NCI-H1048 (cell line): ENCODE results near the gene HRAS.
"Not testable (repeated sequence)": the region's sequence is repeated elsewhere in the genome, so short reads cannot be mapped to it uniquely, and the experiment has no call there.

ENCODE experiments used
- DNase-seq: peaks from one replicate; lab custom pipeline; 2025; lab: John Stamatoyannopoulos, UW

HRAS gene

DNA sequence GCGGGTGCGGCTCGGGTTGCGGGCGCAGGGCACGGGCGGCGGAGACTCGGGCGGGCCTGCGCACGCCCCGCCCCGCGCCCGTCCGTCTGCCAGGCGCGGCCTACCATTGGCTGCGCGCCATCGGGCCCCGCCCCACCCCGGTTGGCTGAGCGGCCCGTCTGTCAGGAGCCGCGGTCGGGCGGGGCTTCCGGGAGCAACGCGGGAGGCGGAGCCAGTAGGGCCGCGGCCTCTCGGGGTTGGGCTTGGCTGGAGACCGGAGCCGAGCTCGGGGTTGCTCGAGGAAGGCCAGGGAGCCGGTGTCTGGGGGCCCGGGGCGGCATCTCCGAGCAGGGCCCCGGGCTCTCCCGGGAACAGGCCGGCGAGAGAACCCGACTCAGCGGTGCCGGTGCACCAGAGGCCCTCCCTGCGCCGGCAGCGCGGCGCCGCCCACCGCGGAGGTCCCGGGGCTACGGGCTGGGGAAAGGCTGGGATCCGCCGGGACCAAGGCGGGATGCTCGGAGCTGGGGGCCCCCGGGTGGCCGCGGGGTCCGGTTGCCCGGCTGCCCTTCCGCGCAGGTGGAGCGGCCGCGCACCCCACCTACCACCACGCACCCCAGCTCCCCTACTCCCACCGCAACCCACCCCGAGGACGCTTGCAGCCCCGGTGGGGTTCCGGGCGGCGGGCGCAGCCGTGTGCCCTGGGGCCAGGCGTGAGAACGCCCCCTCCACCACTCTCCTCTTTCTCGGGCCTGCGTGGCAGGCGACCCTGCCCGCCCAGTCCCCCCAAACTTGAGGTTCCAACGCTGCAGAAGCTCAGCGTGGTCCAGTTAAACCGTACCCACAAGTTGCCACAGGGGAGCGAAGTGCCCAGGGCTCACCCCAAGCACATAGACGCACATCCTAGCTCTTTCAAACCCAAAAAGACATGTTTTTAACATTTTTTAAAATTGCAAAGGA lies at the start of gene HRAS:
HRAS (minus strand) TSS at position 58 of the 936 bp plus-strand sequence.
- DNase-seq, result peak; percentile 91

DNA sequence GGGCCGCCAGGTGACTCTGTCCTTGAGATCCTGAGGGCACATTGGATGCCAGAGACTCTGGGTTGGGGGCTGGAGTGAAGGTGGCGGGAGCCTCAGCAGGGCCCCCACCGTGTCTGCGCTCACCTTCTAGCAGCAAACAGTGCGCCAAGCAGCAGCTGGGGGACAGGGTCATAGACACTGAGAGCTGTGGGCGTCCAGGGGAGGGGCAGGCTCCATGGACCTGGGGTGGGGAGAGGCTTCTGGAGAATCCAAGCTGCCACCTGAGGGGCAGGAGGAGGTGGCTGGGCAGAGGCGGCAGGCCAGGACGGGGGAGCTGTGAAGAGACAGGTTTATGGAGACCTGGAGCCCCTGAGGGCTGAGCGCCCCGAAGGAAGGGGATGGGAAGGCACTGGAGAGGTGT lies 48.9 kb upstream of the HRAS start:
- DNase-seq, result no peak

DNA sequence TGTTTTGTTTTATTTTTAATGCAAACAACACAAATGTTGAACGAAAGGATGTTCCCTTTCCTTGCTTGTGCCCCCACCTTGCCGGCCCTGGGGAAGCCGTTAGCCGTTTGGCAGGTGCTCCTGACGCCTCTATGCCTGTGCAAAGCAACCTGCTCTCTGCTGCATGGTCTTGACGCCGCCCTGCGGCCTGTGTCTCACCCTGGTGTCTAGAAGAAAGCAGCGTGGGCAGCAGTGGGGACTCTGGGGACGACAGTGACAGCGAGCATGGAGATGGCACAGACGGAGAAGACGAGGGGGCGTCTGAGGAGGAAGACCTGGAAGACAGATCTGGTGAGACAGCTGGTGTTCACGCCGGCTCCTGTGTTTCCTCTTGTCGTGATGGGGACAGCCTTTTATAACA lies 46.4 kb upstream of the HRAS start:
- DNase-seq, result no peak

GRCh38 chr11:581342-581741 lies 46.0 kb upstream of the HRAS start:
- no peak for DNase-seq

GRCh38 chr11:579830-580601 lies 44.6 kb upstream of the HRAS start:
- no peak for DNase-seq

- no peak for DNase-seq
Observed at GRCh38 chr11:578276-579035, 43.1 kb upstream of the HRAS start.

GRCh38 chr11:577611-577894 lies 42.2 kb upstream of the HRAS start:
- DNase-seq, result no peak

- DNase-seq, result no peak
Observed at GRCh38 chr11:576811-577610, 41.6 kb upstream of the HRAS start.

DNA sequence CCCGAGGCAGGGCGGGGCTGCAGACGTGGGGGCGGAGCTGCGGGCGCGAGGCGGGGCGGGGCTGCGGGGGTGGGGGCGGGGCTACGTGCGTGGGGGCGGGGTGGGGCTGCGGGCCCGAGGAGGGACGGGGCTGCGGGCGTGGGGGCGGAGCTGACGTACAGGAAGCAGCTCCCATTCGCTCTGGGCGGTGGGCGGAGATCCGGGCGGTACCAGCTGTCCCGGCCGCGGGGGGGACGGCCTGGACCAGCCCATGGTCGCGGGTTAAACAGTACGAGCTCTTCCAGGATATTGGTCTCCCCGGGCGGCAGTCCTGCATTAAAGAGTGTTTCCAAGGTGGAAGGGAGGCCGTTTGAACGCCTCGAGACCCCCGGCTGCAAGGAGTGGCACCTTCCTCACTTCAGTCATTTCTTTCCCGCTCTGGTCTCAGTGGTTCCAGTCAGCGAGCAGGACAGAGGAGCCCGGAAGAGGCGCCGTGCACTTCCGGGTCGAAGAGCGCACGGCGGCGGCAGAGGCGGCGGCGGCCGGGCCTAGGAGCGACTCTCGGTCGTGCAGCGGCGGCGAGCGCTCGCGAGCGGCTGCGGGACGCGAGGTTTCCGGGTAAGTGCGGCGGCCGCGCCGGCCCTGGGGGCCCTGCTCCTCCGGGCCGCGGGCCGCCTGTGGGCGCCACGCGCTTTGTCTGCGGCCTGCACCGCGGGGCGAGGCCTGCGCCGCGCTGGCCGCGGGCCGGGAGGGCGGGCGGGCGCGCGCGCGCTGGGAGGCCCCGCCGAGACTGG lies 40.8 kb upstream of the HRAS start, which contains the start of gene PHRF1:
PHRF1 (plus strand) TSS at position 475 of the 773 bp plus-strand sequence. CDS start 5,043 bp downstream, outside the sequence.
- DNase-seq, result peak; percentile 85

- DNase-seq, result peak; percentile 80
Observed at GRCh38 chr11:575313-575995, 40.1 kb upstream of the HRAS start.

DNA sequence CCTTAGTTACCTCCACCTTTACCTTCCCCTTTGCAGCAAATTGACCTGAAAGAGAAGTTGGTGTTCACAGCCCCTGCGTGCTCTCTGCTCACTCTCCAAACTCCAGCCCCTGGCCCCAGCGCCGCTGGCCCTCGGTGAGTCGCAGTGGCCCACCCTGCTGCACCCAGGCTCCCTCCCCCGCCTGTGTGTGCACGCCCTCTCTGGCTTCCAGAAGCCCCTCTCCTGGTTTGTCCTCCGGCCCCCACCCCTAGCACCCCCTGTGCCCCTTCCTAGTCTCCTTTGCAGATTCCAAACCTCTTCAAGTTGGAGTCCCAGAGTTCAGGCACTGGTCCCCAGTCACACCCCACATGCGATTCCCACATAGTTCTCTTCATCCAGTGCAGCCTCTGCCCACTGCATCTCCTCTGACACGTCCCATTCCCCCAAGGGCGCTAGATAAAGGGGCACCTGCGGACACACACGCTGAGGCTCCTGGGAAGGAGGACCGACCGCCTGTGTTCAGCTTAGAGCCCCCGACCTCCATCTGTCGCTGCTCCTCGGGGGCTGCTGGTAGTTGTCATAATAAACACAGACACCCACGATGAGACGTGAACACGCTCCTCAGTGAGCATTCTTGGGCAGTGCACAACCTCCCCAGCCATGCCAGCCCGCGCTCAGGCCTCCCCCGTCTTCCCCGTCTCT lies 39.4 kb upstream of the HRAS start:
- DNase-seq, result no peak

GRCh38 chr11:574031-574570 lies 38.7 kb upstream of the HRAS start:
- DNase-seq, result not testable (repeated sequence)

DNA sequence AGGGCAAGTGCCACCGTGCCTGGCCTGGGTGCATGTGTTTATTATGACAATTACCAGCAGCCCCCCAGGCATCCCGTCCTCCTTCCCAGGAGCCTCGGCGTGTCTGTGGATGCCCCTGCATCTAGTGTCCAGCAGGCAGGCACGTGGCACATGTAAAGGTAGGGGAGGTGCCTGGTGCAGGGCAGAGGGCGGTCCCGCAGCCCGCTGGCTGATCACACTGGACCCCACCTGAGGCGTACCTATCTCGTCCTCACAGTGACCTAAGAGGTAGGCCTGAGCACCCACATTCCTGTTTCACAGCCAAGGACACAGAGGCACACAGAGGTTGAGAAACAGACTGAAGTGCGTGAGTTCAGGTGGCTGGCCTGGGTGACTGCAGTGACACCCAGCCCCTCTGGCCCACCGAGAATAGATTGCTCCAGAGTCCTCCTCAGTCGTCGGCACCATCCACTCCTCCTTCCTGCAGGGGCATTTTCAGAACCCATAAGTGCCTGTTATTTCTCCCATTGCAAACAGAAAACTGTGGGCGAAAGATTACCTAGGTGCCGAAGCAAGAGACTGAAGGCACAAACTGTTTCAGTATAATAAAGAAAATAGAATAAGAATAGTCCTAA lies 37.9 kb upstream of the HRAS start:
- no peak for DNase-seq

GRCh38 chr11:571802-572185 lies 36.4 kb upstream of the HRAS start:
- DNase-seq, result no peak

- no peak for DNase-seq
Observed at GRCh38 chr11:569158-569885, 33.9 kb upstream of the HRAS start.

DNA sequence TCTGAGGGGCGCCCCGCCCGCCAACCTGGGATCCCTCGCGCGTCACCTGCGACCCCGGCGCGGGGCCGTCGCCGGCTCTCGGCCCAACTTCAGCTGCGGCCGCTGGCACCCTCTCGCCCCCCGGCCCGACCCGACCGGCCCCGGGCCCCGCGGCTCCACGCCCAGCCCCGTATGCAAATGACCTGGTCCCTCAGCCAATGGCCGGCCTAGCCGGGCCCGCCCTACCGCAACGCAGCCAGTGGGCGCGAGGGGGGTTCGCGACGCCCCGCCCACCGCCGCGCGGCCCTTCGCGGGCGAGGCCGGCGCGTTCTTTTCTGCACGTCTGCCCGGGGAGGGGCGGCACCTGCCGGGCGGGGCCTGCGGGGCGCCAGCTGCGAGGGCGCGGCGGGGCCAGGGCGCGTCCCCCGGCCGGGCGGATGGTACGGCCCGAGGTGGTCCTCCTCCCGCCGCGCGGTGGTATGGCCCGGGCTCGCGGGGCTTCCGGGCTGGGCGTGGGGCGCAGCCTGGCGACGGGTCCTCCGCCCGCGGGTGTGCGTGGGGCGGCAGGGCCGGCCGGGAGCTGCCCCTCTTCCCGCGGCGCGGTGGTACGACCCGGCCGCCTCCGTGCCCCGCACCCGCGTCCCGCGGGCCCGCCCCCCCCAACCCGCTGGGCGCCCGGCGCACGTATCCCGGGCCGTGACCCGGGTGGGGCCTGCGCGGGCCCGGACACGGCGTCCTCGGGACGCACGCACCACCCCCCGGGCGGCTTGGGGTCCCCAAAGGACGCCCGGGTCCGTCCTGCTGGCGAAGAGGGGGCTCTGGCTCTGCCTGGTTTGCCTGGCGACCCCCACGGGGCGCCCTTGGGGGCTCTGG lies 33.2 kb upstream of the HRAS start:
- peak; percentile 85 for DNase-seq

- DNase-seq, result no peak
Observed at GRCh38 chr11:567629-568292, 32.4 kb upstream of the HRAS start.
